ENCODE results near the gene EPHA2.

DNA sequence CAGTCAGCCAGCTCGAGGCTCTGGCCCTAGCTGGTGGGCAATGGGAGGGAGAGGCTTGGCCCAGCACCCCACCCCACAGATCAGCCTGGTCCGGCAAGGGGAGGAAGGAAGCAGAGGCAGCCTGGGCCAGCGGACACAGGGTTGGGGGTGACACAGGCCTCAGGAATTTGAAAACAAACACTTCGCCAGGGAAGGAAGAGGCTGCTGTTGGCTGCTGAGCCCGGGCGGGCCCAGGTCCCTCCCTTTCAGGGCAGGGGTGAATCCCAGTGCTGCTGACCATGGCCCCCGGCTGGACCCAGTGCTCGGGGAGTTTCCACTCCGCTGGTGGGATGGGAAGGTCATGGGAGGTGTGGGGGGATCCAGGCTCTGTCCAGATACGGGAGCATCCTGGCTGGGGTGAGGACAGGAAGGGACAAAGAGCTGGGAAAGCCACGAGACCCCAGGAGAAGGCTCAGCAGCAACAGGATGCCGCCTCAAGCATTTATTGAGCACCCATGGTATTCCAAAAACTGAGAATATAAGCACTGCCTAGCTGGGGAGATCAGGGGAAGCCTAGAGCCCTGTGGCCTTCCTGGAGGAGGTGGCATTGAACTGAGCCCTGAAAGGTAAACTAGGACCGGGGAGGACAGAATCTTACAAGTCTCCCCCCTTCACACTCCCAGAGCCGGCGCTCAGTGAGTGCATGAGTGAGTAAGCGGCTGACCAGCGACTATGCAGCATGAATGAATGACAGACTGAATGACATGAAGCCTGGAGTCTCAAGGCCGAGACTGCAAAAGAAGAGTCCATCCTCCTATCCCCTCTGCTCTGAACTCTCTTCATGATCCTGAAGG is 26.2 kb upstream of the EPHA2 start:
- TF ChIP-seq CTCF (IDR thresholded peaks at IDR 0.05) (no peak), POLR2A (IDR thresholded peaks at IDR 0.05) (peak in 1 of 2 donors; percentile 41)

Data from adrenal gland (tissue), 5 donors.